ENCODE measurements around the gene EIF4E2. TPM values are rescaled to one million over a fixed set of nuclear protein-coding genes. Genes with fewer than 3 reads are reported as not detected.

EIF4E2 gene
- total and polyA plus RNA-seq, 8 donors, result 2.3 to 79.3 (median 41.0) TPM

DNA sequence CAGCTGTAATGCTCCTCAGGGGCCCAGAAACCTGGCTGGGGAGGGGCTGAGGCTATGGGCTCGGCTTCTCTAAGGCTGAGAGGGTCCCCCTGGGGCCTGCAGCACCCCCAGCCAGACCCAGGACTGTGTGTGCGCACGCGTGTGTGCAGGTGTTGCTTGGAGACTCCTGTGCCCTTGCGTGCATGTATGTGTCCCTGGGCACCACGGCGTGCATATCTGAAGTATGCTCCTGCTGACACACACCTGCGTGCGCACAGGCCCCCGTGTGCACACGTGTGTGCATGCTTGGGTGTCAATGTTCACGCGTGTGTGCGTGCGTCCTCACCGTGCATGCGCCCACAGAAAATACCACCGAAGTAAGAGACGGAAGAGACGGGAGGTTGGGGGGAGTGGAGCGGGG is 48.0 kb upstream of the EIF4E2 start:
- no peaks in the 10 kb centered on the region for H3K36me3 ChIP-seq
- H3K27ac ChIP-seq, result peak overlapping the region in 1 of 5 donors; percentile 75
- H3K4me1 ChIP-seq, result peaks cover 9 to 28% (median 24%) of the 10 kb centered on the region in 4 donors
- peak overlapping the region; percentile 49 to 61 (median 52) for H3K4me3 ChIP-seq
- no peaks in the 10 kb centered on the region for H3K9me3 ChIP-seq
- intact Hi-C loops (cut with DNase I; ENCODE audit: low total_unique reads), result no loop called here
- DNase-seq, result peak in 1 of 2 donors; percentile 56
- WGBS, 5 donors, result 16 to 34% (median 20%) methylated on average over 16 to 21 of the region's 21 CpGs
- TF ChIP-seq POLR2A (IDR thresholded peaks at IDR 0.05) (no peak), EP300 (IDR thresholded peaks at IDR 0.05) (no peak), POLR2AphosphoS5 (IDR thresholded peaks at IDR 0.05) (no peak)
- TF ChIP-seq, protein P1, sequence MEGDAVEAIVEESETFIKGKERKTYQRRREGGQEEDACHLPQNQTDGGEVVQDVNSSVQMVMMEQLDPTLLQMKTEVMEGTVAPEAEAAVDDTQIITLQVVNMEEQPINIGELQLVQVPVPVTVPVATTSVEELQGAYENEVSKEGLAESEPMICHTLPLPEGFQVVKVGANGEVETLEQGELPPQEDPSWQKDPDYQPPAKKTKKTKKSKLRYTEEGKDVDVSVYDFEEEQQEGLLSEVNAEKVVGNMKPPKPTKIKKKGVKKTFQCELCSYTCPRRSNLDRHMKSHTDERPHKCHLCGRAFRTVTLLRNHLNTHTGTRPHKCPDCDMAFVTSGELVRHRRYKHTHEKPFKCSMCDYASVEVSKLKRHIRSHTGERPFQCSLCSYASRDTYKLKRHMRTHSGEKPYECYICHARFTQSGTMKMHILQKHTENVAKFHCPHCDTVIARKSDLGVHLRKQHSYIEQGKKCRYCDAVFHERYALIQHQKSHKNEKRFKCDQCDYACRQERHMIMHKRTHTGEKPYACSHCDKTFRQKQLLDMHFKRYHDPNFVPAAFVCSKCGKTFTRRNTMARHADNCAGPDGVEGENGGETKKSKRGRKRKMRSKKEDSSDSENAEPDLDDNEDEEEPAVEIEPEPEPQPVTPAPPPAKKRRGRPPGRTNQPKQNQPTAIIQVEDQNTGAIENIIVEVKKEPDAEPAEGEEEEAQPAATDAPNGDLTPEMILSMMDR (IDR thresholded peaks at IDR 0.05), result no peak
- H3K27me3 ChIP-seq, result peaks cover 0 to 53% (median 30%) of the 10 kb centered on the region in 3 donors

DNA sequence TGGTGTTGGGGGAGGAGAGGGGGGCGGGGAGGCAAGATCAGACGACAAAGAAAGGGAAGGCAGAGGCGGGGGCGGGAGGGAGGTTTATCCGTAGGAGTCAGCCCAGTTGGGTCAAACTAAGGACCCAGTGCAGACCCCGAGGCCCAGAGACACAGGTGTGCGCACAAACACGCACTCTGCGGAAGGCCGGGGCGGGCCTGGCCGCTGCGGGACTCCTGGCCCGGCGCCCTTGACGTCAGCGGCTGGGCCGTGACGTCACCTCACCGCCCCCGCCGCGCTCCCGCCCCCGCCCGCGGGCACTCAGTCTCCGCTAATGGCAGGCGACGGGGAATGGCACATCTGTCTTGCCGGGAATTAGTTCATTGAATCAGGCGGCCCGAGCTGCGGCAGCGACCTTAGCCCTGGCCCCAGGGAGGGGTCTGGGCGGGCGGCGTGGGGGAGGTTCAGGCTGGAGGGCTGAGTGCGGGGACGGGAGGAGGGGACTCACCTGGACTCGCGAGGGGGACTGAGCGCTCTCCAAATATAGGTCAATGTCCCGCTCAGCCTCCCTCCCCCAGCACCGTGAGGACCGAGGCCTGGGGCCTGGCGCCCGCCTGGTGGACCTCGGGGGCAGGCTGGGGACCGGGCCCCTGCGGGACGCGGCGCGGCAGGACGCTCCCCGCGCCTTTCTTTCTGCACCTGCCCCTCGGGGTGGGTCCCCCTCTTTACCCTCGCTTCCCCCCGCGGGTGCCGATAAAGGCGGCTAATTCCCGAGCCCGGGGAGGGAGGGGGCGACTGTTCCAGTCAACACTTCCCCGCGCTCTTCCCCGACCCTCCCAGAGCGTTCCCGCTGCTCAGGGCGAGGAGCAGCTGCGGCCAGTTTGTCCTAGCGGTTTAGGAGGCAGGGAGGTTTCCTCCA is 47.3 kb upstream of the EIF4E2 start:
- Histone ChIP-seq H3K9me3 (no peaks in the 10 kb centered on the region), H3K27me3 (peaks cover 0 to 55% (median 30%) of the 10 kb centered on the region in 3 donors), H3K36me3 (no peaks in the 10 kb centered on the region), H3K4me1 (peaks cover 9 to 28% (median 24%) of the 10 kb centered on the region in 4 donors), H3K4me3 (peak overlapping the region; percentile 49 to 61 (median 52)), H3K27ac (peak overlapping the region in 2 of 5 donors; percentile 3 to 75)
- TF ChIP-seq POLR2AphosphoS5 (IDR thresholded peaks at IDR 0.05), result peak in 1 of 3 donors; percentile 14
- no peak for TF ChIP-seq POLR2A (IDR thresholded peaks at IDR 0.05)
- intact Hi-C loops (cut with DNase I; ENCODE audit: low total_unique reads), result no loop called here
- peak; percentile 45 to 82 for DNase-seq
- 1 to 3% (median 2%) methylated on average over 42 to 75 of the region's 75 CpGs for WGBS, 5 donors

DNA sequence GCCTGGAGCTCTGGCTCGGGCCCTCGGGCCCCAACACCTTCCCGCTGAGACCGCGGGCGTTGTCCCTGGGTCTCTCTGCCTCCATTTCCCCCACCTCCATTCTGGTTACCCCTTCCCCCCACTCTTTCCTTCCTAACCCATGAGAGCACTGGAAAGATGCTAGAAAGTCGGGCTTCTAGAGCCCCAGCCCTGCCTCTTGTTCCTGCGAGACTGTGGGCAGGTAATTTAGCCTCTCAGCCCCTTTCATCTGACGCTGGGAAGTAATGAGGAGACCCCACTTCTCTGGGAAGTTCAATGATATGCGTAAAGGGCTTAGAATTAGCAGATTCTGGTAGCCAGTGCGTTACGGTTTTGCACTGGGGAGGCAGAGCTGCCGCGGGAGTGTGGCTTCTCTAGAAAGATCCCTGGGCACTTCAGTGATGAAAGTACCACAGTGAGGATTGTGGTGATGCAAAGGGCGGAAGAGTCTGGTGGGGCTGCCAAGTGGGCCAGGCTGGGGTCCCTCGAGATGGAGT is 46.6 kb upstream of the EIF4E2 start:
- no peak for TF ChIP-seq POLR2AphosphoS5 (IDR thresholded peaks at IDR 0.05)
- no peak for TF ChIP-seq POLR2A (IDR thresholded peaks at IDR 0.05)
- TF ChIP-seq EP300 (IDR thresholded peaks at IDR 0.05), result no peak
- TF ChIP-seq, protein P1 (IDR thresholded peaks at IDR 0.05), result no peak
- peaks cover 0 to 61% (median 30%) of the 10 kb centered on the region in 3 donors for H3K27me3 ChIP-seq
- H3K36me3 ChIP-seq, result no peaks in the 10 kb centered on the region
- peak overlapping the region; percentile 49 to 61 (median 52) for H3K4me3 ChIP-seq
- no peak for DNase-seq
- no peaks in the 10 kb centered on the region for H3K9me3 ChIP-seq
- peaks cover 9 to 28% (median 24%) of the 10 kb centered on the region in 4 donors for H3K4me1 ChIP-seq
- peak overlapping the region in 1 of 5 donors; percentile 75 for H3K27ac ChIP-seq
- intact Hi-C loops (cut with DNase I; ENCODE audit: low total_unique reads), result no loop called here
- WGBS, 5 donors, result 20 to 37% (median 25%) methylated on average over 15 to 16 of the region's 16 CpGs

DNA sequence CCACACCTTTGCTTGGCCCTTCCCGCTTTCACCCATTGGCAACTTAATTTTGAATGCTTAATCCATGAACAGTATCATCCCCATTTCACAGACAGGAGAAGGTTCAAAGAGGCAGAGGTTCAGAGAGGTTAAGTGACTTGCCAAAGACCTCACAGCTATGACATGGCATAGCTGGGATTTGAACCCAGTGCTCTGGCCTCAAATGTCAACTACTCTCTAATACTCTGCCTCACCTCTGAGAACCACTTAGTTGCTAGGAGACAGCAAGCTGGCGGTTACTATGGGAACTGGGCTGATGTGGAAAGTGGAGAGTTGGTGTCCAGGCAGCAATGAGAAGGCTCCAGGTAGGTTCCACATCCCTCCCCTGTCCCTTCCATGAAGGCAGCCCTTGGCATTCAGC is 46.1 kb upstream of the EIF4E2 start:
- WGBS, 5 donors, result 73 to 91% (median 77%) methylated on average over 2 of the region's 2 CpGs
- Histone ChIP-seq H3K4me1 (peaks cover 9 to 28% (median 24%) of the 10 kb centered on the region in 4 donors), H3K27me3 (peaks cover 0 to 61% (median 30%) of the 10 kb centered on the region in 3 donors), H3K4me3 (no peak overlapping the region), H3K9me3 (no peaks in the 10 kb centered on the region), H3K36me3 (no peaks in the 10 kb centered on the region), H3K27ac (no peak overlapping the region)
- TF ChIP-seq POLR2AphosphoS5 (IDR thresholded peaks at IDR 0.05) (no peak), POLR2A (IDR thresholded peaks at IDR 0.05) (no peak), EP300 (IDR thresholded peaks at IDR 0.05) (no peak)
- TF ChIP-seq, protein P1 (IDR thresholded peaks at IDR 0.05), result no peak
- DNase-seq, result peak in 1 of 2 donors; percentile 49
- intact Hi-C loops (cut with DNase I; ENCODE audit: low total_unique reads), result no loop called here

Data from stomach (tissue), 9 donors.